RWPE2 (cell line): ENCODE measurements around the gene FASN.

Experiments used
- ATAC-seq: fragments of 200-7000 bp; cut with Tn5 transposase; 3 replicates; pipeline ENCODE4 v1.9.1; 2021; ENCODE audit warnings: low read depth
- DNase-seq: peaks from one replicate; pipeline ENCODE4 v3.0.0-alpha.2; 2020; ENCODE audit warnings: low spot score
- H3K27ac ChIP-seq: fragments of 450-650 bp; 2 replicates; pipeline ENCODE4 v1.5.1; 2017; ENCODE audit warnings: mild to moderate bottlenecking; ENCODE audit not compliant: poor library complexity, severe bottlenecking
- H3K27me3 ChIP-seq: fragments of 250-450 bp; sonication (Bioruptor Pico); 2 replicates; pipeline ENCODE4 v1.5.1; 2021; ENCODE audit warnings: mild to moderate bottlenecking, moderate library complexity; ENCODE audit not compliant: insufficient read depth, poor library complexity, severe bottlenecking
- H3K36me3 ChIP-seq: fragments of 250-450 bp; sonication (Bioruptor Pico); 2 replicates; pipeline ENCODE4 v1.5.1; 2020; ENCODE audit warnings: low read depth, mild to moderate bottlenecking, moderate library complexity
- H3K4me1 ChIP-seq: fragments of 250-450 bp; sonication (Bioruptor Pico); 2 replicates; pipeline ENCODE4 v1.5.1; 2021; ENCODE audit warnings: mild to moderate bottlenecking, moderate library complexity; ENCODE audit not compliant: insufficient read depth, poor library complexity, severe bottlenecking
- H3K4me3 ChIP-seq: fragments of 250-450 bp; sonication (Bioruptor Pico); 2 replicates; pipeline ENCODE4 v1.5.1; 2021; ENCODE audit warnings: mild to moderate bottlenecking, moderate library complexity; ENCODE audit not compliant: severe bottlenecking
- H3K9me3 ChIP-seq: fragments of 250-450 bp; sonication (Bioruptor Pico); 2 replicates; pipeline ENCODE4 v1.5.1; 2021; ENCODE audit warnings: mild to moderate bottlenecking, moderate library complexity; ENCODE audit not compliant: severe bottlenecking
- CTCF ChIP-seq: fragments of 450-650 bp; IDR thresholded peaks from one replicate; pipeline ENCODE4 v1.5.1; 2017; ENCODE audit warnings: mild to moderate bottlenecking, moderate library complexity; ENCODE audit not compliant: poor library complexity, severe bottlenecking

Gene FASN

GRCh38 chr17:82113941-82114340 is 15.9 kb upstream of the FASN start:
- no peaks in the 10 kb centered on the region for H3K9me3 ChIP-seq
- no peak overlapping the region for H3K27ac ChIP-seq
- no peaks in the 10 kb centered on the region for H3K27me3 ChIP-seq
- ATAC-seq (no peak), DNase-seq (no peak)
- no peak overlapping the region for H3K4me3 ChIP-seq
- H3K36me3 ChIP-seq: peaks cover 5% of the 10 kb centered on the region; the same call in 1 of the 2 replicates
- no peak for TF ChIP-seq CTCF
- peaks cover 9% of the 10 kb centered on the region for H3K4me1 ChIP-seq

DNA sequence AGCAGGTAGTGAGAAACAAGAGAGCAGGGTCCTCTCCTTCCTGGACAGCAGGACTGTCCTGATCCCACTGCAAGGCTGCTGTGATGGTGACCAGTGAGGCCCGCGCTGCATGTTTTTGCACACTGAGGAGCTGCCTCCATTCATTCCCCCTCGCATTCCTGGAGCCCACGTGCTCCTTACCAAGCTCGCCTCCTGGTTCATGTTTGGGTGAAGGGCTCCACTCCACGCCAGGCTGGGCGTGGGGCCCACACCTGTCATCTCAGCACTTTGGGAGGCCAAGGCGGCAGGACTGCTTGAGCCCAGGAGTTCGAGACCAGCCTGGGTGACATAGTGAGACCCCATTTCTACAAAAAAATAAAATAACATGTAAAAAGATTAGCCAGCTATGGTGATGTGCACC is 15.4 kb upstream of the FASN start:
- TF ChIP-seq CTCF: no peak
- DNase-seq: no peak
- no peak overlapping the region for H3K27ac ChIP-seq
- H3K36me3 ChIP-seq: peaks cover 5% of the 10 kb centered on the region; the same call in 1 of the 2 replicates
- no peak for ATAC-seq
- H3K4me1 ChIP-seq: peaks cover 9% of the 10 kb centered on the region
- no peak overlapping the region for H3K4me3 ChIP-seq
- no peaks in the 10 kb centered on the region for H3K9me3 ChIP-seq
- H3K27me3 ChIP-seq: no peaks in the 10 kb centered on the region

DNA sequence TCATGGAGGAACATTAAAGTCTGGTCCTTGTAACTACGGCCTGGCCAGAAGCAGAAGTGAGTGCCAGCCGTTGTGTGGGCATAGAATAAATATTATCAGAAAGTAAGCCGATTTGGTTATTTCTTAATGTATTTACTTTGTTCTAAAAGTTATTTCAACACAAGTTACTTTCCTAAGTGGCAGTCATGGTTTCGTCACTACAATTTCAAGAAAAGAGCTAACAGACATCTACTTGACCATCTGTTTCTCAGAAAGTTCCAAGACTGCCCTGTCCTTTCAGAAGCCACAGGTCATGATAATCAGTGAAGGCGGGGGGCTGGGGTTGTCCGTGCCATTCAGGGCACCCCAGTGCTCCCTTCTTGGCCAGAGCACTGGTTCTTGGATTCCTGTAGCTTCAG is 14.9 kb upstream of the FASN start:
- Histone ChIP-seq H3K36me3 (peaks cover 5% of the 10 kb centered on the region; the same call in 1 of the 2 replicates), H3K27me3 (no peaks in the 10 kb centered on the region), H3K9me3 (no peaks in the 10 kb centered on the region), H3K27ac (no peak overlapping the region), H3K4me3 (no peak overlapping the region), H3K4me1 (peaks cover 9% of the 10 kb centered on the region)
- TF ChIP-seq CTCF: no peak
- ATAC-seq: no peak
- DNase-seq: no peak

DNA sequence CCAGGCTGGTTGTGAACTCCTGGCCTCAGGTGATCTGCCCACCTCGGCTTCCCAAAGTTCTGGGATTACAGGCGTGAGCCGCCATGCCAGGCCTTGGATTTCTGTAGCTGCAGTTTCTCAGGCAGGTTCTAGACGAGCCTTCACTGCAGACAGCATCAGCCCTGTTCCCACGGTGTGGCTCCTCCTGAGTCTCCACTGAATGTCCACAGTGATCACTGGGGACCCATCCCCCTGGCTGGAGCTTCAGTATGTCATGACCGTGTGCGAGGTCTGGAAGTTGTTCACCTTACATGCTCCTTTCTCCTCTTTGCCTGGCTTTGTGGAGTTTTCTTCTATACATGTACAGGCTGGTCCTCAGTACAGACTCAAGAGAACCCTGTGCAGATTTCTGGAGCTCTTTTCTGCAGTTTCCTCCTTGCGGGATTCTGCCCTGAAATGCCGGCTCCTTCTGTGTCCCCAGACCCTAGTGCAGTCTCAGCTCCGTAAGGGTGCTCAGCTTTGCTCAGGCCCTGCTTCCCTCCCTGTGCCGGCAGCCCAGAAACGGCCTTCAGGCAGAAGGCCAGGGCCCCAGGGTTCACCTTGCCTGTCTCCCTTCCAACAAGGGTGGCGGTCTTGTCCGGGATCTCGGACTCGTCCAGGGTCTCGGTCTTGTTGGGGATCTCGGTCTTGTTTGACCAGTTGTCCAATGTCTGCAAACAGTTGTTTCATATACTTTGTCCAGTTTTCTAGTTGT is 14.3 kb upstream of the FASN start:
- Histone ChIP-seq H3K27me3 (no peaks in the 10 kb centered on the region), H3K4me1 (peaks cover 9% of the 10 kb centered on the region), H3K27ac (no peak overlapping the region), H3K4me3 (no peak overlapping the region), H3K36me3 (peaks cover 5% of the 10 kb centered on the region; the same call in 1 of the 2 replicates), H3K9me3 (no peaks in the 10 kb centered on the region)
- DNase-seq (no peak), ATAC-seq (no peak)
- no peak for TF ChIP-seq CTCF

DNA sequence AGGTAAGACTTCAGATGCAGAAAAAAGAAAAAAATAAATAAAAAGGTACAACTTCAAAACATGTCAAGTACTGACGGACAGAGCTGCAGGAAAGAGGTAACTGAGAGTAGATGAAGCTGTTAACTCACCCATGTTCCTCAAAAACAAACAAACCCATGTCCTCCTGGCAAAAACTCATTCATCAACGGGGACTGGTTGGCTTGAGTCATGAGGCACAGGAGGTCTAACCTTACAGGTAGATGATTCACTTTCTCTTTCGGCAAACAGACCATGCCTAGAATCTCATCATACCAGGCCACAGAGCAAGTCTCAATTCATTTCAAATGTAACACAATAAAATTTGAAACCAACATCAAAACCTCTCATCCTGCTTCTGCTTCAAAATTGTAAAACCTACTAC is 12.3 kb upstream of the FASN start:
- ATAC-seq: peak; percentile 69
- no peak for DNase-seq
- no peak overlapping the region for H3K4me3 ChIP-seq
- H3K36me3 ChIP-seq: peaks cover 5% of the 10 kb centered on the region; the same call in 1 of the 2 replicates
- peaks cover 26% of the 10 kb centered on the region for H3K4me1 ChIP-seq
- H3K27me3 ChIP-seq: no peaks in the 10 kb centered on the region
- H3K27ac ChIP-seq: peak overlapping the region; percentile 46
- TF ChIP-seq CTCF: no peak
- no peaks in the 10 kb centered on the region for H3K9me3 ChIP-seq
